Astrocyte (in vitro differentiated cells and primary cell): ENCODE data around the gene ROMO1.

Experiments
- EZH2 ChIP-seq: IDR thresholded peaks from 2 replicates; pipeline ENCODE4 v1.6.1; 2012; ENCODE audit warnings: mild to moderate bottlenecking, low read length, inconsistent platforms; ENCODE audit not compliant: insufficient read depth
- TF ChIP-seq, protein P1 (sequence below): IDR thresholded peaks from 2 replicates; pipeline ENCODE4 v1.5.1; 2011; ENCODE audit warnings: low read depth, mild to moderate bottlenecking, inconsistent platforms, low read length, moderate library complexity; ENCODE audit not compliant: insufficient read depth

DNA sequence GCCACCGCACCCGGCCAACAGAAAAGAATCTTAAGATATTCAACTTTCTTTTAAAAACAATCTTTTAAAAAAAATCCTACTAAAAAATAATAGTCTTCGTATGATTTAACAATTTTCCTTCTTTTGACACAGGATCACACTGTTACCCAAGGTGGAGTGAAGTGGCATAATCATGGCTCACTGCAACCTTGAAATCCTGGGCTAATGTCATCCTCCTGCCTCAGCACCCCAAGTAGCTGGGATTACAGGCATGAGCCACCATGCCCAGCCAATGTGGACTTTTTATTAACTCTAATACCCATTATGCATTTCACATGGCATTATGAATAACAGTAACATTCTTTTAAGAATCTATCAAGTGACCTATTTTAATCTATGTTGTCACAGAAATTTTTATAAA lies 22.0 kb downstream of the ROMO1 start:
- TF ChIP-seq, protein P1, sequence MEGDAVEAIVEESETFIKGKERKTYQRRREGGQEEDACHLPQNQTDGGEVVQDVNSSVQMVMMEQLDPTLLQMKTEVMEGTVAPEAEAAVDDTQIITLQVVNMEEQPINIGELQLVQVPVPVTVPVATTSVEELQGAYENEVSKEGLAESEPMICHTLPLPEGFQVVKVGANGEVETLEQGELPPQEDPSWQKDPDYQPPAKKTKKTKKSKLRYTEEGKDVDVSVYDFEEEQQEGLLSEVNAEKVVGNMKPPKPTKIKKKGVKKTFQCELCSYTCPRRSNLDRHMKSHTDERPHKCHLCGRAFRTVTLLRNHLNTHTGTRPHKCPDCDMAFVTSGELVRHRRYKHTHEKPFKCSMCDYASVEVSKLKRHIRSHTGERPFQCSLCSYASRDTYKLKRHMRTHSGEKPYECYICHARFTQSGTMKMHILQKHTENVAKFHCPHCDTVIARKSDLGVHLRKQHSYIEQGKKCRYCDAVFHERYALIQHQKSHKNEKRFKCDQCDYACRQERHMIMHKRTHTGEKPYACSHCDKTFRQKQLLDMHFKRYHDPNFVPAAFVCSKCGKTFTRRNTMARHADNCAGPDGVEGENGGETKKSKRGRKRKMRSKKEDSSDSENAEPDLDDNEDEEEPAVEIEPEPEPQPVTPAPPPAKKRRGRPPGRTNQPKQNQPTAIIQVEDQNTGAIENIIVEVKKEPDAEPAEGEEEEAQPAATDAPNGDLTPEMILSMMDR: no peak
- no peak for TF ChIP-seq EZH2
